Lower leg skin (tissue), 4 donors: ENCODE measurements around the gene NUDT4. TPM values are rescaled to one million over a fixed set of nuclear protein-coding genes. Genes with fewer than 3 reads are reported as not detected.
"Not testable (repeated sequence)": the region's sequence is repeated elsewhere in the genome, so short reads cannot be mapped to it uniquely, and the experiment has no call there.

Experiments used
- DNase-seq, 2 donors: peaks; one replicate each; pipeline ENCODE4 v3.0.0-alpha.2; 2019; ENCODE audit warnings: low spot score in 2 of 2
- H3K4me3 ChIP-seq: fragments of 200-600 bp; sonication (generic); 2 replicates; pipeline ENCODE4 v1.5.1; 2017; ENCODE audit warnings: mild to moderate bottlenecking, low read depth; ENCODE audit not compliant: poor library complexity, severe bottlenecking
- POLR2A ChIP-seq, 2 donors: fragments of 450-650 bp; IDR thresholded peaks; one replicate each; pipeline ENCODE4 v1.6.1; 2016 to 2017; ENCODE audit warnings: antibody characterized with exemption in 2 of 2, mild to moderate bottlenecking in 1 of 2, moderate library complexity in 1 of 2
- WGBS, 2 donors: methylation state at CpG; one replicate each; pipeline ENCODE4 v1.1.5; 2018; 5-methylcytosine and 5-hydroxymethylcytosine counted together
- intact Hi-C: fragments of 100-400 bp; cut with DNase I; formaldehyde crosslinking; loops from one replicate; pipeline ENCODE4 v1.15.0; 2023; ENCODE audit warnings: low total_unique reads
- total RNA-seq, 4 donors: library from RNA; depleted of rRNA; stranded (reverse); fragments of >200 nt; gene quantifications; one replicate each; pipeline ENCODE4 v1.1.0, GENCODE V29; 2016
- TF ChIP-seq, protein P1 (sequence below), 3 donors: fragments of 450-650 bp; IDR thresholded peaks; one replicate each; pipeline ENCODE4 v1.5.1; 2016; ENCODE audit warnings: antibody characterized with exemption in 3 of 3, mild to moderate bottlenecking in 3 of 3, moderate library complexity in 2 of 3

NUDT4 gene
- total RNA-seq, 4 donors from 2014 or later: 24.7 to 62.8 (median 34.2) TPM

DNA sequence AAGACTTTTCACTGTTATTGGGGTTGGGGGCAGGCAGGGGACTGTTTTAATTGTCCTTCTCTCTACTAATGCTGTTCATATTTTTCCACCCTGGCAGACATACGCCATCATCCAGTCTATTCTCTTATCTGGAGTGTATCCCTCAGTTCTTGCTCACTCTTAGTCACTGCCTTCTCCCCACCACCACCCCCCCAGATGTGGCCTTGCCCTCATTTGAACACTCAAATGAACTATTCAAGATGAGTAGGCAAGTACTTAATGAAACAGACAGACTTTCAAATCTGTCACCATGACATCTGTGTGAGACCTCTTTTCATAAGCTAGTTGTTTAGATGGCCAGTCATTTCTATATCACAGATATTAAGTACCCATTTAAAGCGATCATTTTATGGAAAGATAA, 10.1 kb downstream of the NUDT4 start:
- WGBS, 2 donors: 79 to 96% methylated on average over 2 of the region's 2 CpGs
- no peak for DNase-seq
- no peak overlapping the region for H3K4me3 ChIP-seq
- TF ChIP-seq POLR2A (IDR thresholded peaks at IDR 0.05): no peak
- TF ChIP-seq, protein P1, sequence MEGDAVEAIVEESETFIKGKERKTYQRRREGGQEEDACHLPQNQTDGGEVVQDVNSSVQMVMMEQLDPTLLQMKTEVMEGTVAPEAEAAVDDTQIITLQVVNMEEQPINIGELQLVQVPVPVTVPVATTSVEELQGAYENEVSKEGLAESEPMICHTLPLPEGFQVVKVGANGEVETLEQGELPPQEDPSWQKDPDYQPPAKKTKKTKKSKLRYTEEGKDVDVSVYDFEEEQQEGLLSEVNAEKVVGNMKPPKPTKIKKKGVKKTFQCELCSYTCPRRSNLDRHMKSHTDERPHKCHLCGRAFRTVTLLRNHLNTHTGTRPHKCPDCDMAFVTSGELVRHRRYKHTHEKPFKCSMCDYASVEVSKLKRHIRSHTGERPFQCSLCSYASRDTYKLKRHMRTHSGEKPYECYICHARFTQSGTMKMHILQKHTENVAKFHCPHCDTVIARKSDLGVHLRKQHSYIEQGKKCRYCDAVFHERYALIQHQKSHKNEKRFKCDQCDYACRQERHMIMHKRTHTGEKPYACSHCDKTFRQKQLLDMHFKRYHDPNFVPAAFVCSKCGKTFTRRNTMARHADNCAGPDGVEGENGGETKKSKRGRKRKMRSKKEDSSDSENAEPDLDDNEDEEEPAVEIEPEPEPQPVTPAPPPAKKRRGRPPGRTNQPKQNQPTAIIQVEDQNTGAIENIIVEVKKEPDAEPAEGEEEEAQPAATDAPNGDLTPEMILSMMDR (IDR thresholded peaks at IDR 0.05): no peak
- intact Hi-C loops: no loop called here

DNA sequence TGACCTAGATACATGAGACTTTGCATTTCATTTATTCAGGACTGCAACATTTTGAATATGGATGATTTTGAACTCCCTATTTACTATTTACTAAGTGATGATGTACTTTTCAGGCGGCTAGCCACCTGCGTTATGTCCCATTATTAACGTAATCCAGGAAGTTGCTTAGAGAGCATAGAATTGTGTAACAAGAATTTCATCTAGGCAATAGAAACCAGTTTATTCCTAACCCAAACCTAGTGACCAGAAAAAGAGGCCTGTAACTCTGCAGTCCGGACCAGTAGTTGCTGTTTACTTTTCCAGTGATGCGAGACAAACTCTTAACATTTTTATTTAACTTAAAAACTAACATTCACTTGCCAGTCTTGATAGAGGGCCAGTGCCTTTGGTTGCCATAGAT, 12.3 kb downstream of the NUDT4 start:
- DNase-seq: no peak
- WGBS, 2 donors: 70 to 72% methylated on average over 5 of the region's 5 CpGs
- TF ChIP-seq POLR2A (IDR thresholded peaks at IDR 0.05): no peak
- TF ChIP-seq, protein P1 (IDR thresholded peaks at IDR 0.05): no peak
- no peak overlapping the region for H3K4me3 ChIP-seq
- intact Hi-C loops: loop anchor here (10.0 kb wide), 2 partner anchors 395 to 595 kb away; no protein-coding TSS in a partner anchor

DNA sequence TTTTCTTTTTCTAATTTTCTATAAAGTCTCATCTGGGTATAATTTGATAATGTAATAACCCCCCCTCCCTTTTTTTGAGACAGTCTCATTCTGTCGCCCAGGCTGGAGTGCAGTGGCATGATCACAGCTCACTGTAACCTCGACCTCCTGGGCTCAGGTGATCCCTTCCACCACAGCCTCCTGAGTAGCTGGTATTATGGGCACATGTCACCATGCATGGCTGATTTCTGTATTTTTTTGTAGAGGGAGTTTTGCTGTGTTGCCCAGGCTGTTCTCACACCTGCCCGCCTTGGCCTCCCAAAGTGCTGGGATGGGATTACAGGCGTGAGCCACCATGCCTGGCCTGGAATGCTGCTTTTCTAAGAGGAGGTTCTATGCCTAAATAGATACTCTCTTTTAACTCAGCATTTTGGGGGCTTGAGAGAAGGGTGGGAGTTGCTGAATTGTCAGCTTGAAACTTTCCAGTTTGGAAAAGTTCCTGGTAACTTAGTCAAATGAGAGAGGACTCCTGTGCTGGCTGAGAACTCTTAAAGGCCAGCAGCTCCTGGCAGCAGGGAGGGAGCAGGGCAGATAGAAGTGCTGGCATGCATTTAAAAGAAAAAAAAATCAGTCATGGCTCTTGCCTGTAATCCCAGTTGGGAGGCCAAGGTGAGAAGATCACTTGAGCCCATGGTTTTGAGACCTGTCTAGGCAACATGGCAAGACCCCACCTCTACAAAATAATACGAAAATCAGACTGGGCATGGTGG, 13.0 kb downstream of the NUDT4 start:
- 80 to 87% methylated on average over 5 of the region's 5 CpGs for WGBS, 2 donors
- TF ChIP-seq, protein P1 (IDR thresholded peaks at IDR 0.05): no peak
- no peak for TF ChIP-seq POLR2A (IDR thresholded peaks at IDR 0.05)
- H3K4me3 ChIP-seq: no peak overlapping the region
- intact Hi-C loops: loop anchor here (10.0 kb wide), 2 partner anchors 396 to 596 kb away; no protein-coding TSS in a partner anchor
- DNase-seq: no peak

DNA sequence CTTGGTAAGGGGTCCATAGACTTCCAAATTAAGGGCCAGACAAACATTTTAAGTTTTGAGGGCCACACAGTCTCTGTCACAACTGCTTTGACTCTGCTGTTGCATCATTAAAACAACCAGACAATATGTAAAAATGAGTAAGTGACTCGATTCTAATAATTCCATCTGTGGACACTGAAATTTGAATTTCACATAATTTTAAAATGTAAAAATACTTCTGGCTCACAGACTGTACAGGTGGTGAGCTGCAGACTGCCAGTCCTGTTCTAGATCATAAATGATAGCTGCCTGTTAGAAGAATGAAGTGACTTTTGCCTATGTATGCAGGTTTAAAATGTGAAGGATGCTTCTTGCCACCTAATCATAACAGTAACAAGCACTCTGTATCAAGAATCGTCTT, 15.7 kb downstream of the NUDT4 start:
- 62 to 67% methylated on average over 2 of the region's 2 CpGs for WGBS, 2 donors
- H3K4me3 ChIP-seq: no peak overlapping the region
- TF ChIP-seq, protein P1 (IDR thresholded peaks at IDR 0.05): no peak
- no peak for TF ChIP-seq POLR2A (IDR thresholded peaks at IDR 0.05)
- DNase-seq: no peak
- intact Hi-C loops: loop anchor here (10.0 kb wide), 2 partner anchors 399 to 599 kb away; no protein-coding TSS in a partner anchor

DNA sequence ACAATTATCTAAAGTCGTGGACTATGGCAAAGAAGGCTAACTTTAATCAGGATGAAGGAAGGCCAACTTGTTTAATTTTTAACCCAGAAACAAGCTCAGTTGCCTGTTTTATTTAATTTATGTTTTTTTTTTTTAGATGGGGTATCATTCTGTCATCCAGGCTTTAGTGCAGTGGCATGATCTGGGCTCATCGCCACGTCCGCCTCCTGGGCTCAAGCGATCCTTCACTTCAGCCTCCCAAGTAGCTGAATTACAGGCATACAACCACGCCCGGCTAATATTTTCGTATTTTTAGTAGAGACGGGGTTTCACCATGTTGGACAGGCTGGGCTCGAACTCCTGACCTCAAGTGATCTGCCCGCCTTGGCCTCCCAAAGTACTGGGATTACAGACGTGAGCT, 19.7 kb downstream of the NUDT4 start:
- no peak overlapping the region for H3K4me3 ChIP-seq
- TF ChIP-seq, protein P1 (IDR thresholded peaks at IDR 0.05): no peak
- TF ChIP-seq POLR2A (IDR thresholded peaks at IDR 0.05): no peak
- no peak for DNase-seq
- intact Hi-C loops: loop anchor here (10.0 kb wide), 2 partner anchors 403 to 603 kb away; no protein-coding TSS in a partner anchor
- WGBS, 2 donors: 71 to 86% methylated on average over 12 of the region's 12 CpGs

DNA sequence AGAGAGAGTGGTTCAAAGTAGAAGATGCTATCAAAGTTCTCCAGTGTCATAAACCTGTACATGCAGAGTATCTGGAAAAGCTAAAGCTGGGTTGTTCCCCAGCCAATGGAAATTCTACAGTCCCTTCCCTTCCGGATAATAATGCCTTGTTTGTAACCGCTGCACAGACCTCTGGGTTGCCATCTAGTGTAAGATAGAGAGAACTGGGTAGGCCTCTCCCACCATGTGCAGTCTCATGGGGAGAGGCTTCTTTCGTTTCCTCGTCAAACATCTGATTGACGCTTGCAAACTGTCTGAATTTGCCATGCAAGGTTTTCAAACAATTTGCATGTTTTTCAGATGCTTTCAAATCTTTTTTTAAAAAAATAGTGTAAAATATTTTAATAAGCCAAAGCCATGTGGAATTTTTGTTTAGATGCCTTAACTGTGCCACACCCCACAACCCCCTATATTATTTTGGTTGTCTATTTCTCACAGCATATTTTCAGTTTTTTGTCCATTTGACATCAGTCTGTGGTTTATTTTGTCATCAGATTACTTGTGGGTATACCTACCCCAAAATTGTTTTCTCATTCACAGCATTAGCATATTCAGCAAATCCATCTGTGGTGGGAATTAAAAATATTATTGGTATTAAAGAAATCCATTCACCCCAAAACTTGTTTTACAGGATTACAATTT, 21.6 kb downstream of the NUDT4 start:
- DNase-seq, H3K4me3 ChIP-seq: not testable (repeated sequence)
- WGBS, 2 donors: 18 to 50% methylated on average over 1 to 2 of the region's 5 CpGs
- intact Hi-C loops: loop anchor here (10.0 kb wide), 2 partner anchors 405 to 605 kb away; no protein-coding TSS in a partner anchor
